ENCODE measurements around the gene TP53BP1. TPM values are rescaled to one million over a fixed set of nuclear protein-coding genes. Genes with fewer than 3 reads are reported as not detected.

Gene TP53BP1
- total and polyA plus RNA-seq, 4 donors = 2.7 to 12.0 (median 7.3) TPM

DNA sequence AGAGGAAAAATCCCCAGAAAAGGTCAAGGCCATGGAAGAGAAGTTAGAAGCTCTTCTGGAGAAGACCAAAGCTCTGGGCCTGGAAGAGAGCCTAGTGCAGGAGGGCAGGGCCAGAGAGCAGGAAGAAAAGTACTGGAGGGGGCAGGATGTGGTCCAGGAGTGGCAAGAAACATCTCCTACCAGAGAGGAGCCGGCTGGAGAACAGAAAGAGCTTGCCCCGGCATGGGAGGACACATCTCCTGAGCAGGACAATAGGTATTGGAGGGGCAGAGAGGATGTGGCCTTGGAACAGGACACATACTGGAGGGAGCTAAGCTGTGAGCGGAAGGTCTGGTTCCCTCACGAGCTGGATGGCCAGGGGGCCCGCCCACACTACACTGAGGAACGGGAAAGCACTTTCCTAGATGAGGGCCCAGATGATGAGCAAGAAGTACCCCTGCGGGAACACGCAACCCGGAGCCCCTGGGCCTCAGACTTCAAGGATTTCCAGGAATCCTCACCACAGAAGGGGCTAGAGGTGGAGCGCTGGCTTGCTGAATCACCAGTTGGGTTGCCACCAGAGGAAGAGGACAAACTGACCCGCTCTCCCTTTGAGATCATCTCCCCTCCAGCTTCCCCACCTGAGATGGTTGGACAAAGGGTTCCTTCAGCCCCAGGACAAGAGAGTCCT, 33.4 kb upstream of the TP53BP1 start:
- Histone ChIP-seq H3K27ac (ENCODE audit: low read depth in 1 of 2, low read length in 2 of 2) (no peak overlapping the region), H3K9ac (ENCODE audit: low read depth in 1 of 2, low read length in 2 of 2) (no peak overlapping the region), H3K36me3 (ENCODE audit: control insufficient read depth in 4 of 4, insufficient read depth in 3 of 4, low read depth in 1 of 4, low read length in 3 of 4) (no peaks in the 10 kb centered on the region), H3K4me1 (ENCODE audit: control insufficient read depth in 4 of 4, insufficient read depth in 4 of 4, low read length in 3 of 4) (no peaks in the 10 kb centered on the region), H3K27me3 (ENCODE audit: control insufficient read depth in 4 of 4, insufficient read depth in 4 of 4, low read length in 3 of 4) (no peaks in the 10 kb centered on the region), H3K9me3 (ENCODE audit: control insufficient read depth in 4 of 4, low read length in 3 of 4) (no peaks in the 10 kb centered on the region), H3K4me3 (ENCODE audit: low read depth in 1 of 3, low read length in 3 of 3) (no peak overlapping the region)
- WGBS = 88% methylated on average over 11 of the region's 11 CpGs
- no peak for DNase-seq (ENCODE audit: low spot score)
- TF ChIP-seq EGR1 (IDR thresholded peaks at IDR 0.05; ENCODE audit: low read depth in 2 of 2) (no peak), FOXA1 (IDR thresholded peaks at IDR 0.05) (no peak), RAD21 (IDR thresholded peaks at IDR 0.05) (no peak), HNF4A (conservative IDR thresholded peaks at IDR 0.05) (no peak), RXRA (IDR thresholded peaks at IDR 0.05) (no peak), YY1 (IDR thresholded peaks at IDR 0.05) (no peak), NR2F2 (IDR thresholded peaks at IDR 0.05) (no peak)
- TF ChIP-seq, protein P1, sequence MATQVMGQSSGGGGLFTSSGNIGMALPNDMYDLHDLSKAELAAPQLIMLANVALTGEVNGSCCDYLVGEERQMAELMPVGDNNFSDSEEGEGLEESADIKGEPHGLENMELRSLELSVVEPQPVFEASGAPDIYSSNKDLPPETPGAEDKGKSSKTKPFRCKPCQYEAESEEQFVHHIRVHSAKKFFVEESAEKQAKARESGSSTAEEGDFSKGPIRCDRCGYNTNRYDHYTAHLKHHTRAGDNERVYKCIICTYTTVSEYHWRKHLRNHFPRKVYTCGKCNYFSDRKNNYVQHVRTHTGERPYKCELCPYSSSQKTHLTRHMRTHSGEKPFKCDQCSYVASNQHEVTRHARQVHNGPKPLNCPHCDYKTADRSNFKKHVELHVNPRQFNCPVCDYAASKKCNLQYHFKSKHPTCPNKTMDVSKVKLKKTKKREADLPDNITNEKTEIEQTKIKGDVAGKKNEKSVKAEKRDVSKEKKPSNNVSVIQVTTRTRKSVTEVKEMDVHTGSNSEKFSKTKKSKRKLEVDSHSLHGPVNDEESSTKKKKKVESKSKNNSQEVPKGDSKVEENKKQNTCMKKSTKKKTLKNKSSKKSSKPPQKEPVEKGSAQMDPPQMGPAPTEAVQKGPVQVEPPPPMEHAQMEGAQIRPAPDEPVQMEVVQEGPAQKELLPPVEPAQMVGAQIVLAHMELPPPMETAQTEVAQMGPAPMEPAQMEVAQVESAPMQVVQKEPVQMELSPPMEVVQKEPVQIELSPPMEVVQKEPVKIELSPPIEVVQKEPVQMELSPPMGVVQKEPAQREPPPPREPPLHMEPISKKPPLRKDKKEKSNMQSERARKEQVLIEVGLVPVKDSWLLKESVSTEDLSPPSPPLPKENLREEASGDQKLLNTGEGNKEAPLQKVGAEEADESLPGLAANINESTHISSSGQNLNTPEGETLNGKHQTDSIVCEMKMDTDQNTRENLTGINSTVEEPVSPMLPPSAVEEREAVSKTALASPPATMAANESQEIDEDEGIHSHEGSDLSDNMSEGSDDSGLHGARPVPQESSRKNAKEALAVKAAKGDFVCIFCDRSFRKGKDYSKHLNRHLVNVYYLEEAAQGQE (IDR thresholded peaks at IDR 0.05) = no peak
- TF ChIP-seq, protein P2, sequence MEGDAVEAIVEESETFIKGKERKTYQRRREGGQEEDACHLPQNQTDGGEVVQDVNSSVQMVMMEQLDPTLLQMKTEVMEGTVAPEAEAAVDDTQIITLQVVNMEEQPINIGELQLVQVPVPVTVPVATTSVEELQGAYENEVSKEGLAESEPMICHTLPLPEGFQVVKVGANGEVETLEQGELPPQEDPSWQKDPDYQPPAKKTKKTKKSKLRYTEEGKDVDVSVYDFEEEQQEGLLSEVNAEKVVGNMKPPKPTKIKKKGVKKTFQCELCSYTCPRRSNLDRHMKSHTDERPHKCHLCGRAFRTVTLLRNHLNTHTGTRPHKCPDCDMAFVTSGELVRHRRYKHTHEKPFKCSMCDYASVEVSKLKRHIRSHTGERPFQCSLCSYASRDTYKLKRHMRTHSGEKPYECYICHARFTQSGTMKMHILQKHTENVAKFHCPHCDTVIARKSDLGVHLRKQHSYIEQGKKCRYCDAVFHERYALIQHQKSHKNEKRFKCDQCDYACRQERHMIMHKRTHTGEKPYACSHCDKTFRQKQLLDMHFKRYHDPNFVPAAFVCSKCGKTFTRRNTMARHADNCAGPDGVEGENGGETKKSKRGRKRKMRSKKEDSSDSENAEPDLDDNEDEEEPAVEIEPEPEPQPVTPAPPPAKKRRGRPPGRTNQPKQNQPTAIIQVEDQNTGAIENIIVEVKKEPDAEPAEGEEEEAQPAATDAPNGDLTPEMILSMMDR (IDR thresholded peaks at IDR 0.05; ENCODE audit: low read depth, low read length, missing input control) = no peak
- TF ChIP-seq, protein P3, sequence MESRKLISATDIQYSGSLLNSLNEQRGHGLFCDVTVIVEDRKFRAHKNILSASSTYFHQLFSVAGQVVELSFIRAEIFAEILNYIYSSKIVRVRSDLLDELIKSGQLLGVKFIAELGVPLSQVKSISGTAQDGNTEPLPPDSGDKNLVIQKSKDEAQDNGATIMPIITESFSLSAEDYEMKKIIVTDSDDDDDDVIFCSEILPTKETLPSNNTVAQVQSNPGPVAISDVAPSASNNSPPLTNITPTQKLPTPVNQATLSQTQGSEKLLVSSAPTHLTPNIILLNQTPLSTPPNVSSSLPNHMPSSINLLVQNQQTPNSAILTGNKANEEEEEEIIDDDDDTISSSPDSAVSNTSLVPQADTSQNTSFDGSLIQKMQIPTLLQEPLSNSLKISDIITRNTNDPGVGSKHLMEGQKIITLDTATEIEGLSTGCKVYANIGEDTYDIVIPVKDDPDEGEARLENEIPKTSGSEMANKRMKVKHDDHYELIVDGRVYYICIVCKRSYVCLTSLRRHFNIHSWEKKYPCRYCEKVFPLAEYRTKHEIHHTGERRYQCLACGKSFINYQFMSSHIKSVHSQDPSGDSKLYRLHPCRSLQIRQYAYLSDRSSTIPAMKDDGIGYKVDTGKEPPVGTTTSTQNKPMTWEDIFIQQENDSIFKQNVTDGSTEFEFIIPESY (IDR thresholded peaks at IDR 0.05) = no peak
- TF ChIP-seq, protein P4, sequence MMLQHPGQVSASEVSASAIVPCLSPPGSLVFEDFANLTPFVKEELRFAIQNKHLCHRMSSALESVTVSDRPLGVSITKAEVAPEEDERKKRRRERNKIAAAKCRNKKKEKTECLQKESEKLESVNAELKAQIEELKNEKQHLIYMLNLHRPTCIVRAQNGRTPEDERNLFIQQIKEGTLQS (IDR thresholded peaks at IDR 0.05) = no peak

DNA sequence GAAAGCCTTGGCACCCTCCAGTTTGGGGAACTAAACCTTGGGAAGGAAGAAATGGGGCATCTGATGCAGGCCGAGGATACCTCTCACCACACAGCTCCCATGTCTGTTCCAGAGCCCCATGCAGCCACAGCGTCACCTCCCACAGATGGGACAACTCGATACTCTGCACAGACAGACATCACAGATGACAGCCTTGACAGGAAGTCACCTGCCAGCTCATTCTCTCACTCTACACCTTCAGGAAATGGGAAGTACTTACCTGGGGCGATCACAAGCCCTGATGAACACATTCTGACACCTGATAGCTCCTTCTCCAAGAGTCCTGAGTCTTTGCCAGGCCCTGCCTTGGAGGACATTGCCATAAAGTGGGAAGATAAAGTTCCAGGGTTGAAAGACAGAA, 32.2 kb upstream of the TP53BP1 start:
- WGBS = 84% methylated on average over 4 of the region's 4 CpGs
- Histone ChIP-seq H3K27ac (ENCODE audit: low read depth in 1 of 2, low read length in 2 of 2) (no peak overlapping the region), H3K27me3 (ENCODE audit: control insufficient read depth in 4 of 4, insufficient read depth in 4 of 4, low read length in 3 of 4) (no peaks in the 10 kb centered on the region), H3K36me3 (ENCODE audit: control insufficient read depth in 4 of 4, insufficient read depth in 3 of 4, low read depth in 1 of 4, low read length in 3 of 4) (no peaks in the 10 kb centered on the region), H3K9ac (ENCODE audit: low read depth in 1 of 2, low read length in 2 of 2) (no peak overlapping the region), H3K4me1 (ENCODE audit: control insufficient read depth in 4 of 4, insufficient read depth in 4 of 4, low read length in 3 of 4) (no peaks in the 10 kb centered on the region), H3K9me3 (ENCODE audit: control insufficient read depth in 4 of 4, low read length in 3 of 4) (no peaks in the 10 kb centered on the region), H3K4me3 (ENCODE audit: low read depth in 1 of 3, low read length in 3 of 3) (no peak overlapping the region)
- no peak for DNase-seq (ENCODE audit: low spot score)
- TF ChIP-seq HNF4G (IDR thresholded peaks at IDR 0.05) = no peak
- TF ChIP-seq, protein P4 (IDR thresholded peaks at IDR 0.05) = no peak
- TF ChIP-seq YY1 (IDR thresholded peaks at IDR 0.05) = no peak
- TF ChIP-seq TAF1 (conservative IDR thresholded peaks at IDR 0.05) = no peak
- TF ChIP-seq, protein P2 (IDR thresholded peaks at IDR 0.05; ENCODE audit: low read depth, low read length, missing input control) = no peak
- no peak for TF ChIP-seq FOXA2 (IDR thresholded peaks at IDR 0.05)
- no peak for TF ChIP-seq GABPA (IDR thresholded peaks at IDR 0.05 in 1 of 2, conservative IDR thresholded peaks at IDR 0.05 in 1 of 2)
- no peak for TF ChIP-seq RAD21 (IDR thresholded peaks at IDR 0.05)
- TF ChIP-seq, protein P5, sequence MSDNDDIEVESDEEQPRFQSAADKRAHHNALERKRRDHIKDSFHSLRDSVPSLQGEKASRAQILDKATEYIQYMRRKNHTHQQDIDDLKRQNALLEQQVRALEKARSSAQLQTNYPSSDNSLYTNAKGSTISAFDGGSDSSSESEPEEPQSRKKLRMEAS (IDR thresholded peaks at IDR 0.05) = no peak
- no peak for TF ChIP-seq RXRA (IDR thresholded peaks at IDR 0.05)
- TF ChIP-seq EGR1 (IDR thresholded peaks at IDR 0.05; ENCODE audit: low read depth in 2 of 2) = no peak
- no peak for TF ChIP-seq JUND (IDR thresholded peaks at IDR 0.05)
- TF ChIP-seq, protein P3 (IDR thresholded peaks at IDR 0.05) = no peak
- no peak for TF ChIP-seq FOXA1 (IDR thresholded peaks at IDR 0.05)
- TF ChIP-seq SP1 (IDR thresholded peaks at IDR 0.05) = no peak
